Mesenteric fat pad (tissue), 1 donor: ENCODE measurements around the gene MICALL2. TPM values are rescaled to one million over a fixed set of nuclear protein-coding genes. Genes with fewer than 3 reads are reported as not detected.
A peak's percentile ranks its signal among the peaks of the same experiment; 100 is the strongest.

Source experiments
- DNase-seq: peaks from one replicate; pipeline ENCODE4 v3.0.0-alpha.2; 2020; ENCODE audit warnings: low spot score
- total RNA-seq: library from RNA; stranded (reverse); fragmentation: NEBNext Ultra II Directional; extraction: Animal tissue kit (Norgen Biotek cat#: 25700); gene quantifications from one replicate; pipeline ENCODE4 v1.2.1, GENCODE V29; 2021
- donor health status: DM: yes; HTN: yes; CAD: no.

The MICALL2 gene
- total RNA-seq, 1 donor from 2014 or later = 28.2 TPM

DNA sequence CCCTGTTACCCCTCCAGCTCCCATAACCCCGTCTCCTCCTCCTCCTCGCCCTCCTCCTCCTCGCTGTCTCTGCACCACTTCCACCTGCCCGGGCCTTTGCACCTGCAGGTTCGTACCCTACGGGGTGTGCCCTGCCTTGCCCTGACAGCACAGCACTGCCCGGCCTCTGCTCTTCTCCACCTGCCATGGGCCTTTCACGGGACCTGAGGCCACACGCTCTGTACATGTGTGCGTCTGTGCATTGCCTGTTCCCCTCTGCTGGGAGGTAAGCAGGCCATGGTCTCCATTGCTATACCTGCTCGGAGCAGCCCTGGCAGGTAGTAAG lies 40.0 kb downstream of the MICALL2 start:
- no peak for DNase-seq

DNA sequence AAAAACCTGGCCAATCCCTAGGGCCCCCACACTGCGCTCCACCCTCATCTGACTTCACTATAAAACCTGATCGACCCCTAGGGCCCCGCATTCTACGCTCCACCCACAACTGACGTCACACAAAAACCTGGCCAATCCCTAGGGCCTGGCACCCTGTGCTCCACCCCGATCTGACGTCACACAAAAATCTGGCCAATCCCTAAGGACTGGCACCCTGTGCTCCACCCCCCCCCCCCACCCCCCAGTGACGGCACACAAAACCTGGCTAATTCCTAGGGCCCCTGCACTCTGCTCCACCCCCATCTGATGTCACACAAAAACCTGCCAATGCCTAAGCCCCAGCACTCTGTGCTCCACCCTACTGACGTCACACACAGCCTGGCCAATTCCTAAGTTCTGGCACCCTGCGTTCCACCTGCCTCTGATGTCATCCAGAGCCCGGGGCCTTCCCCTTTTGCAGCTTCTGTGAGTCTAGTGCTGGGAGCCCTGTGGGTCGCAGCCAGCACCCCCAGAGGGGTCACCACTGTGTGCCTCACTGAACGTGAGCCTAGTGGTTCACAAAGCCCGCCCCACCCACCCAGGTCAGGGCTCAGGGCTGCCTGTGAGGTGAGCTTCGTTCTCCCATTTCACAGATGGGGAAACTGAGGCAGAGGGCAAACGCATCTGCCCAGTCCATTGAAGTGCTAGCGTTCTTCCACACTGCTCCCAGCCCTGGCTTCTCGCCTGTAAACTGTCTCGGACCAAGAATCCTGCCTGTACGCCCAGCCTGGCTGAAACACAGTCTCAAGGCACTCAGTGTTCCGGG lies 40.6 kb downstream of the MICALL2 start:
- DNase-seq = no peak

DNA sequence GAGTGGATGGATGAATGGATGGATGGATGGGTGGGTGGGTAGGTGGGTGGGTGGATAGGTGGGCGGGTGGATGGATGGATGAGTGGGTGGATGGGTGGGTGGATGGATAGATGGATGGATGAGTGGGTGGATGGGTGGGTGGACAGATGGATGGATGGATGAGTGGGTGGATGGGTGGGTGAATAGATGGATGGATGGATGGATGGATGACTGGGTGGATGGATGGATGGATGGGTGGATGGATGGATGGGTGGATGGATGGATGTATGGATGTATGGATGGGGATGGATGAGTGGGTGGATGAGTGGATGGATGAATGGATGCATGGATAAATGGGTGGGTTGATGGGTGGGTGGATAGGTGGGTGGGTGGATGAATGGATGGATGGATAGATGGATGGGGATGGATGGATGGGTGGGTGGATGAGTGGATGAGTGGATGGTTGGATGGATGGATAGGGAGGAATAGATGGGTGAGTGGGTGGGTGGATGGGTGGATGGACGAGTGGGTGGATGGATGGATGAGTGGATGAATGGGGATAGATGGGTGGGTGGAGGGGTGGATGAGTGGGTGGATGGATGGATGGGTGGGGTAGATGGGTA lies 43.8 kb downstream of the MICALL2 start:
- no peak for DNase-seq

DNA sequence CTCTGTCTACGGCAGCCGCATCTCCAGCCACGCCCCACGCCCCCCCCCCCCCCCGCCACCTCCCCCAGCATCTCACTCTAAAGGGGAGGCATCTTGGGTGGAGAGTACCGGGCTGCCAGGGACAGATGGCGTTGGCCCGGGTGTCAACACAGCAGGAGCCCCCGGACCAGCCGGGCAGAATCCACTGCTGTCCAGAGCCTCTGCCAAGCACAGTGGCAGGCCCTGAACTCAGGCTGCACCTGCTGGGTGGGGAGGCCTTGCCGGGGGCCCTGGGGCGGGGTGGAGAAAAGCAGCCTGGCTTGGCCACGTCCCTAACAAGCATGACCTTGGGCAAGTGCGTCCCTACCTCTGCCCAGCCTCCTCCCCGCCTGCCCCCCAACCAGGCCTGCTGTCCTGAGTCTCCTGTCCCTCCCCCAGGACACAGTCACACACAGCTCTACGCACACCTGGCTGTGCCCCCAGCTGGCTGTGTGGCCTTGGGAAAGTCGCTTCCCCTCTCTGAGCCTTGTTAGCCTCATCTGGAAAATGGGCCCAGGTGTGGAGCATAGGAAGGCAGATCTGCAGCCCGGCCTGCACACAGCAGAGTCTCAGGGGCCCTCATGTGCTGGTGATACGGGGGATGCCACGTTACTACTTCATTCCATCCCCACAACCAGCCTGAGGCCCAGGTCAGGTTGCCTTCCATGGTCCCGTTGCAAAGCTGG lies 45.2 kb downstream of the MICALL2 start:
- DNase-seq = no peak

DNA sequence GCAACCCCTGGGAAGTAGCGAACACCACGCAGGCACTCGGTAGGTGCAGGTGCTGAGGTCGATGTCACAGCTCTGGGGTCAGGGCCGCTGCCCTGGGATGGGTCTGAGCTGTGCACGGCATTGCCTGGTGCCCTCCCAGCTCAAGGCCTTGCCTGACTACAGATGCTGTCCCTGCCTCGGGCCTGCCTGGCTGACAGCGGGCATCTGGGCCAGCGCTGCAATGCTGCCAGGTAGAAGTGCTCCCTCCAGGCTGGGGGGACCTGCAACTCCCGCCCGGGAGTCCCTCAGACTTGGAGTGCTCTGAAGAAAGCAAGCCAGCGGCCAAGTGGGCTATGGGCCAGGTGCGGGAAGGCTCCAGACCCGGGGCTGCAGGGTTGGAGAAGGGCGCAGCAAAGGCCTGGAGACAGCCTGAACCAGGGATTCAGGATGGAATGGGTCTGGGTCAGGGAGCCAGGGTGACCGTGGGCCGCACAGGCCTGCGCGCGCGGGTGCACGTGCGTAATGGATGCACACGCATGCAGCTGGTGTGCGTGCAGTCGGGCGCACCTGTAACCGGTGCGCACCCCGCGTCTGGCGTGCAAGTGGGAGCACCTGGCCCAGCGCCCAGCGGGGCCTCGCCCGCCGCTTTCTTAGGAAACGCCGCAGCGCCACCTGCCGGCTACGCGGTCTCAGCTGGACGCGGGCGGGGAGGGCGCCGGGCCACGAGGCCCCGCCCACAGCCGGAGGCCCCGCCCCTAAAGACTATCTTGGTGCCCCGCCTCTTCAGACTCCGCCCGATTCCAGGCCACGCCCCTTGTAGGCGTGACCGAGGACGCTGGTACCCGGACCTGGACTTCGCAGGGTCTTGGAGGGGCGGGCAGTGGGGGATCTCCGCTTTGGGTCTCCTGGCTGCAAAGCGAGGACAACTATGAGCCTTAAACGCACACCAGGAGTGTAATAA lies 46.7 kb downstream of the MICALL2 start:
- peak; percentile 92 for DNase-seq

DNA sequence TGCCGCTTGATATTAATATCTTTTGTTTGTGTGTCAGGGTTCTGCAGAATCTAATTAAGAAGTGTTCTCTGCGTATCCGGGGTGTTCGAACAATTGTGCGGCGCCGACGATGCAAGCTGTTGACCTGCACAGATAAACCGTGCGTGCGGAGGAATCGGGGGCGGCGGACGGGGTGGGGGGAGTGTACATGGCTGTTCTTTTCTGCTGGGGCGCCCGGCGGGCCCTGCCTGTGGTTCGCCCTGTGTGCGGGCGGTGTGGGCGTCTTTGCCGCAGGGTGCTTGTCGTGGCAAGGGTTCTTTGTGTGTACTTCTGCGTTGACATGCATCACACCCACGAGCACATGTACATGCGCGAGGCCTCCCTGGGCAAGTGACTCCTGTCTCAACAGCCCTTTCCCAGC lies 47.9 kb downstream of the MICALL2 start:
- DNase-seq = no peak

DNA sequence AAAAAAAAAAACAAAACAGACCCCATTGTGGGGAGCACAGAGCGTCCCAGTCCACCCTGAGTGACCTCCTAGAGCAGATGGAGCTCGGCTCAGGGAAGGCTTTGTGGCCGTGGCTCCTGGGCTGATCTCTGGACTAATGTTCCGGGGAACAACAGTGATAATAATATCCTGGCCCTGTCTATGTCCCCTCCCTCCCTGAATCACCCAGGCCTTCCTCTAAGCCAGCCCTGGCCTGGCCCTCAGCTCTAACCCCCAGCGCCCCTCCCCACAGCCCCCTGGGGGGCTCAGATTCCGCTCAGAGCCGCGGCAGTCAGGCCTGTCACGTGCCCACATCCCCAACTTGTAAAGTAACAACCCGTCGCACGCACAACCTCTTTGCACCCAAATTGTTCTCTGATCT lies 48.3 kb downstream of the MICALL2 start:
- DNase-seq = no peak

DNA sequence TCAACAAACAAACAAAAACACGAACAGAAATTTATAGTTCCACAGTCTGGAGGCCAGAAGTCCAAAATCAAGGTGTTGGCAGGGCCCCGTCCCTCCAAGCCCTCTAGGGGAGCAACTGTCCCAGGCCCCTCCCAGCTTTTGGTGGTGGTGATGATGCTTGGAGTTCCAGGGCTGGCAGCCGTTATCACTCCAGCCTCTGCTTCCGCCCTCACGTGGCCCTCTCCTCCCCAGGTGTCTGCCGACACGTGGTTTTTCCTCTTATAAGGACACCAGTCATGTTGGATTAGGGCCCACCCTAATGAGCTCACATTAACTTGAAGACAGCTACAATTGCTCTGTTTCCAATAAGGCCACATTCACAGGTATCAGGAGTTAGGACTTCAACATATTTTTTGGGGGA lies 49.7 kb downstream of the MICALL2 start:
- no peak for DNase-seq

DNA sequence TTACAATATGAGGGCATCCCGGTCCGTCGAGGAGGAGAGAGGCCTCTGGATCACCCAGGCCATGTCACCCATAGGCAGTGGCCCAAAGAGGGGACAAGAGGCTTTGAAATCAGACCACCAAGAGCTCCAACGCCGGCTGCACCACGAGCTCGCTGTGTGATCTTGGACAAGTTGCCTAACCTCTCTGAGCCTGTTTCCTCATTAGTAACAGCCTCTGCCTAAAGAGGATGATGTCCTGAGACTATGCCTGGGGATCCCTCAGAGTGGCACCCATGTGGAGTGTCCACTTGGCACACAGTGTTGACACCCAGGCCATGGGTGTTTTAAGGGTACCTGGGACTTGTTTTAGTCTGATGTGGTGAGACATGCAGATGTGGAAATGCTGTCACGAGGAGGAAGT lies 50.8 kb downstream of the MICALL2 start:
- DNase-seq = no peak

DNA sequence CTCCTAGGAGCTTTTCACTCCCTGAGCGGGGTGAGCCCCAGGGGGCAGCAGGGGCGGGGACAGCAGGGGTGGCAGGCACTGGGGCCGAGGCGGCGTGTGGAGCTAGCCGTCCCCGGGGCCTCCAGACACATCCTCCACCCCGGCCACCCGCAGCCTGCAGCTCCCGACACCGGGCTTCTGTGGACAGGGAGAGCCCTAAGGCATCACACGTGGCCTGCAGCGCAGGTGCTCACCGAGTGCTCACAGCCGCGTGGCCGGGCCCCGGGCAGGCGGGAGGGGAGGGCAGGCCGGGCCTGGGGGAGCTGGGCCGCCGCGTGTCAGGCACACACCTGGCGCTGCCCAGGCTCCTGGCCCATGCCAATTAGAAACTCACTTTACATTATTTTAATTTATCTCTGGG lies 51.4 kb downstream of the MICALL2 start:
- no peak for DNase-seq

DNA sequence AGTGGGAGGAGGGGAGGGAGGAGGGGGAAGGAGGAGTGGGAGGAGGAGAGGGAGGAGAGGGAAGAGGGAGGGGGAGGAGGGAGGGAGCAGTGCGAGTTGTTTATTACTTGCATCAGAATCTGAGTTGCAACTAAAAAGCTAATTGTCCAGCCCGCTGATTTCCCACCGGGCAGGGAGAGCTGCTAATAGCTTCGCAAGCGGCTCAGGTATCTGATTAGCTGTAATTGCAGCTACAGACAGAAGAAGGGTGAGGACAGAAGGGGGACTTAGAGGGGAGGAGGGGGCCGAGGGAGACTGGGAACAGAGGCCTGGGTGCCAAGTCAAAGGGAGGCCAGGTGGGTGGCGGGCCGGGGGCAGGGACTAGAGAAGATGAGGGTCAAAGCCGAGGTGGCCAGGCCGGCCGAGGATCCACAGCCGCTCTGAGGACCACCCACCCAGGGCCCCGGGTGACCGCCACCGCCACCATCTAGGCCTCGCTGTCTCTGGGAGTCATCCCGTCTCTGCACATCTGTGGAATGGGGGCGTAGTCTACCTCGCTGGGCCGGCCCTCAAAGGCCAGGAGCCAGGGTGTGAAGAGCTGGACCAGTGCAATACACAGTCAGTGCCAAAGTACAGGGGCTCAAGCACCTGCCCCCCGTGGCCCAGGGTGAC lies 54.2 kb downstream of the MICALL2 start:
- no peak for DNase-seq

DNA sequence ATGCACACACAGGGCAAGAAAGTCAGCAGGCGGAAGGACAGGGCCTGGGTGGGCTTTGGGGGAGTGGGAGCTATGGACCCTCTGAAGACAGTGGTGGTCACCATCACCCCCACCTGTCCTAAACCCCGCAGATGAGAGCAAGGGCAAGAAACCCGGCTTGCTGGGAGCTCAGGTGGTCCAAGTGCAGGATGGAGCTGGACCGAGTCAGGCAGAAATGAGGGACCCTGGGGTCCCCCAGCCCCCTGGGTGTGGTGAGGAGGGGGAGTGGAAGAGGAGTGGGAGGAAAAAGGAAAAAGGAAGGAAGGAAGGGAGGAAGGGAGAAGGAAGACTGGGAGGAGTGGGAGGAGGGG lies 54.8 kb downstream of the MICALL2 start:
- no peak for DNase-seq

DNA sequence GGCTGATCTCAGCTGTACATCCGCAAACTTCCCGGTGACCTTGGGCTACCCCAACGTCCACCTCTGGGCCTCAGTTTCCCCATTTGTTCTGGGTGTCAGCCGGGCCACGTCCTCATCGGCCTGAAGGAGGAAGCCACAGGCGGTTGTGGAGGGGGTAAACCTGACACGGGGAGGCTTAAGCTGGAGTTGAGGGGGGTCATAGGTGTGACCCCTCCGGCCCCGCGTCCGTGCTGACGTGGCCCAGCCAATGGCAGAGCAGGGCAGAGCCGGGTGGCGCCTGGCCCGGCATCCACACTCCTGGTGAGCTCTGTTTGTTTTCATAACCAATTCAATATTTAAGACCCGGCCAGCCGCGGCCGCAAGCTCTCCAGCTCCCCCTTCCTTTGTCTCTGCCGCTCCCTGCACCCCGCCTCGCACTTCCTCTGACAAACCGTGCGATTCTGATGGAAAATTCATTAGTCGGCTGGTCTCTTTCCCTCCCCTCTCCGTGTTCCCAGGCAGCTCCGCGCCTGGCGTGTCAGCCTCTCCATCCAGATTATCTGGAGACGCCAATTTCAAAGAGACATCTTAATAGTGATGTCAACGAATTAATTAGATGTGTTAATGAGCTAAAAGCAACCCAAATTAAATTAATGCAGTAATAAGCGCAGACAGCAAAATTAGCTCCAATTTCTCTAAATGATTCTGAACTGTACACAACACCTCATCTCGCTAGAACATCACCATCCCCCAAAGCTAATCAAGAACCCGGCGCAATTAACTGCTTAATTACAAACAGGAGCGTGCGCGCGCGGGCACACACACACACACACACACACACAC lies 55.4 kb downstream of the MICALL2 start:
- DNase-seq = no peak

DNA sequence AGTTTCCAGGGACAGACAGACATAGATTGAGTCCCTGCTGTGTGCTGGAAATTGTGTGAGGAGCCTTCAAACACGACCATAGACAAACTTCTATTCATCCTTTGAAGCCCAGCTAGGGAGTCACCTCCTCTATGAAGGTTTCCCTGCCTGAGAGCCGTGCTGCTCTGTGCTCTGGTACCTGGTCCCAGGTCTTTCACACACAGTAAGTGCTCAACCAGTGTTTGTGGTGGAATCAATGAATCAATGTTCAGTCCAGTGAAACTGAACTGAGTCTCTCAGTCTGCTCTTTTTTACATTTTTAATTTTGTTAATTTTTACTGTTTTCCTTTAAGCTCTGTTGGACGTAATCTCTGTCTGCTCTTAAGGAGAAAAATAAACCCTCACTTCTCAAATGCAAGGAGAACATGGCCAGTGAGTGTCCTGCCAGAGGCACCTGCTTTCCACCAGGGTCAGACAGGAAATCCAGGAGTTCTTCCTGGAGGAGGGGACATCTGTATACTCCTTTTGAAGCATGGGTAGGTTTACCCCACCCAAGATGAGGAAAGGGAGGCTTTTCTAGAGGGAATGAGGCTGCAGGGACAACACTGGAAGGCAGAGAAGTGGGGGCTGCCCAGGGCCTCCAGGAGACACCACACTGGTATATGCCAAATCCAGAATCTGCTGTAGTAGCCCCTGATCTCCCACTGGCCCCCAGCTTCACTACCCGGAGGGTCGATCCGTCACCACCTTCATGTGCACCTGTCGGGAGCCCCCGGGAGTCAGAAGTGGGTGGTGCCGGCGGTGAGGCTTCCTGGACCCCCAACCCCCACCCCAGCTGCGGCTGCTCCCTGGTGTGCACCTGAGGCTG lies 56.3 kb downstream of the MICALL2 start:
- DNase-seq = no peak

DNA sequence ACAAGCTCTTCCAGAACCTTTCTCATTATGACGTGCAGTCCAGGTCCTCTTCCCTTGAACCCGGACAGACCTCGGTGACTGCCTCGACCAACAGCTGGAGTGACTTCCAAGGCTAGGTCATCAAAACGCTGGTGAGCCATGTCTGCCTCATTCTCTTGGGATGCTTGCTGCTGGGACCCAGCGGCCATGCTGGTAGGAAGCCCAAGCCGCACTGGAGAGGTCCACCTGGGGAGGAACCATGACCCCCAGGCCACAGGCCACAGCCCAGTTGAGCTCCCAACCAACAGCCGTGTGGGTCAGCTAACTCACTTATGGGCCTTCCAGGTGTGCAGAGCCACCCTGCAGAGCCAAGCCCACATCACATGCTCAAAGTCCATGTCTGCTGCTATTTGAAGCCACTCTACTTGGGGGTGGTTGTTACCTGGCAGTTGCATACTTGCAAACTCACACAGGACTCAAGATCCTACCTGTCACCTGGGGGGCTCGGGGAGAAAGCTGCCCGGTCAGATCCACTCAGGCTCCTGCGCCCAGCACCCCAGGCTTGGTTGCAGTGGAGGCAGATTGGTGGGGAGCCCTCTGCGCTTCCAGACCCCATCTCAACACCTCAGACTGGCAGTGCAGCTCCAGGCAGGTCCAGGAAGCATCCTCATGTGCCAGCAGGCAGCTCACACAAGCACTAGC lies 57.0 kb downstream of the MICALL2 start:
- no peak for DNase-seq

DNA sequence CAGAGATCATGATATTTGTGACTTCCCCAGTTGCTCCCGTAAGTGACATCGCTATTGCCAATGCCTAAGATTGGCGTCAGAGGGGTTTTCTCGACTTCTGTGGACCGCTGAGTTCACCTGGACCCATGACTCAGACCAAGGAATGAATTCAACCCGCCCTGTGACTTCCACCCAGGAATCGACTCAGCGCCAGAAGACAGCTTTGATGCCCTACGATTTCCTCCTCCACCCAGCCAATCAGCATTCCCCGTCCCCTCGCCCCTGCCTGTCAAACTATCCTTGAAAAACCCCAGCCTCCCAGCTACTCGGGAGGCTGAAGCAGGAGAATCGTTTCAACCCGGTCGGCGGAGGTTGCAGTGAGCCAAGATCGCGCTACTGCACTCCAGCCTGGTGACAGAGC lies 58.3 kb downstream of the MICALL2 start:
- DNase-seq = no peak

DNA sequence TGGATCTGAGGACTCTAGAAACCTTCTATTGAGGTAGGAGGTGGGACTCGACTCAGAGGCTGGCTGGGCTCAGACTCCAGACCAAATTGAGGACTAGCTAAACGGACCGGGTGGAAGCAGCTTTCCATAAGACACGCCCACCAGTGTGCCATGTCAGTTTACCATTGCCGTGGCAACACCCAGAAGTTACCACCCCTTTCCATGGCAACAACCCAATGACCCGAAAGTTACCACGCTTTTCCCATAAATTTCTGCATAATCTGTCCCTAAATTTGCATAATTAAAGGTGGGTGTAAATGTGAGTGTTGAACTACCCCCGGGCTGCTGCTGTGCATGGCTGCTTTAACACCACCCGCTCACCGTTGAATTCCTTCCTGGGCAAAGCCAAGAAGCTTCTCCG lies 58.9 kb downstream of the MICALL2 start:
- DNase-seq = no peak

DNA sequence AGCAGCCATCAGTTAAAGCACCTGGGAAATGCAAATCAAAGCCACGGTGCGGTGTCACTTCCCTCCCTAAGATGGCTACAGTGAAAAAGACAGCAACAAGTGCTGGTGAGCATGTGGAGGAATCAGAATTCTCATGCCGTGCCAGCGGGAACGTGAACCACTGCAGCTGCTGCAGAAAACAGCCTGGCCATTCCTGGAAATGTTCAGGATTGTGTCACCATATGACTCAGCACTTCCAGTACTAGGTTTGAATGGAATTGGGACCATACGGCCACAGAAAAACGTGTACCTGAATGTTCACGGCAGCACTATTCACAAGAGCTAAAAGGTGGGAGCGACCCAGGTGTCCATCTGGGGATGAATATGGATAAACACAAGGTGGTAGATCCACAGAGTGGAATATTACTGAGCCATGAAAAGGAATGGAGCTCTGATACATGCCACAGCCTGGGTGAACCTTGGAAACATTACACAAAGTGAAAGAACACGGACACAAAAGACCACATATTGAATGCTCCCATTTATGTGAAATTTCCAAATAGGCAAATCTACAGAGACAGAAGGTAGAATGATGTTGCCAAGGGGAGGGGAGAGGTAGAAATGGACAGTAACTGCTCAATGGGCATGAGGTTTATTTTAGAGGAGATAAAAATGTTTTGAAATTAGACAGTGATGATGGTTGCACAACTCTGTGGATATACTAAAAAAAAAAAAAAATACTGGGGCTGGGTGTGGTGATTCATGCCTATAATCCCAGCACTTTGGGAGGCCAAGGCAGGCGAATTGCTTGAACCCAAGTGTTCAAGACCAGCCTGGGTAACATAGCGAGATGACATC lies 61.6 kb downstream of the MICALL2 start:
- no peak for DNase-seq
